ENCODE results near the gene FAH. TPM values are rescaled to one million over a fixed set of nuclear protein-coding genes. Genes with fewer than 3 reads are reported as not detected.

Gene FAH
- total and polyA plus RNA-seq, 10 of the 15 experiments (the other 5 are each of a cell fraction or from before 2014, with no cell fraction given): 36.3 to 121 (median 62.0) TPM

DNA sequence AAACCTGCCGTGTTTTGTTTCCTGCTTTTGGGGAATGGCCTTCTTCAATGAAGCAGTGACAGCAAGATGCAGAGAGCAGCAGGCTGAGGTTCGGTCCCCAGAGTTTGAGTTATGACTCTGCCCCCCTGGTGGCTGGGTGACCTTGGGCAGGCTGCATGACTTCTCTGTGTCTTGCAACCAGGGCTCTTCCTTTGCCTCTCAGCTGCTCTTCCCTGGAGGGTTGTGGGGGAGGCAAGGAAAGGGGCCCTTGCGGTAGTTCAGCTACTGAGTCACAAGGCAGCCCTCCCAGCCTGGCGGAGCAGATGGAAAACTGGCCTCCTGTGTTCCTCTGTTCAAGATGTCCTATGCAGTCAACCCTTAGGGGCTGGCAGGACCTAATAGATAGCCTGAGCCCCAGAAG is 82.1 kb downstream of the FAH start (continued):
- TF ChIP-seq, protein P1, sequence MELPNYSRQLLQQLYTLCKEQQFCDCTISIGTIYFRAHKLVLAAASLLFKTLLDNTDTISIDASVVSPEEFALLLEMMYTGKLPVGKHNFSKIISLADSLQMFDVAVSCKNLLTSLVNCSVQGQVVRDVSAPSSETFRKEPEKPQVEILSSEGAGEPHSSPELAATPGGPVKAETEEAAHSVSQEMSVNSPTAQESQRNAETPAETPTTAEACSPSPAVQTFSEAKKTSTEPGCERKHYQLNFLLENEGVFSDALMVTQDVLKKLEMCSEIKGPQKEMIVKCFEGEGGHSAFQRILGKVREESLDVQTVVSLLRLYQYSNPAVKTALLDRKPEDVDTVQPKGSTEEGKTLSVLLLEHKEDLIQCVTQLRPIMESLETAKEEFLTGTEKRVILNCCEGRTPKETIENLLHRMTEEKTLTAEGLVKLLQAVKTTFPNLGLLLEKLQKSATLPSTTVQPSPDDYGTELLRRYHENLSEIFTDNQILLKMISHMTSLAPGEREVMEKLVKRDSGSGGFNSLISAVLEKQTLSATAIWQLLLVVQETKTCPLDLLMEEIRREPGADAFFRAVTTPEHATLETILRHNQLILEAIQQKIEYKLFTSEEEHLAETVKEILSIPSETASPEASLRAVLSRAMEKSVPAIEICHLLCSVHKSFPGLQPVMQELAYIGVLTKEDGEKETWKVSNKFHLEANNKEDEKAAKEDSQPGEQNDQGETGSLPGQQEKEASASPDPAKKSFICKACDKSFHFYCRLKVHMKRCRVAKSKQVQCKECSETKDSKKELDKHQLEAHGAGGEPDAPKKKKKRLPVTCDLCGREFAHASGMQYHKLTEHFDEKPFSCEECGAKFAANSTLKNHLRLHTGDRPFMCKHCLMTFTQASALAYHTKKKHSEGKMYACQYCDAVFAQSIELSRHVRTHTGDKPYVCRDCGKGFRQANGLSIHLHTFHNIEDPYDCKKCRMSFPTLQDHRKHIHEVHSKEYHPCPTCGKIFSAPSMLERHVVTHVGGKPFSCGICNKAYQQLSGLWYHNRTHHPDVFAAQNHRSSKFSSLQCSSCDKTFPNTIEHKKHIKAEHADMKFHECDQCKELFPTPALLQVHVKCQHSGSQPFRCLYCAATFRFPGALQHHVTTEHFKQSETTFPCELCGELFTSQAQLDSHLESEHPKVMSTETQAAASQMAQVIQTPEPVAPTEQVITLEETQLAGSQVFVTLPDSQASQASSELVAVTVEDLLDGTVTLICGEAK (IDR thresholded peaks at IDR 0.05; ENCODE audit: borderline replicate concordance): no peak
- TF ChIP-seq ZNF384 (IDR thresholded peaks at IDR 0.05; ENCODE audit: borderline replicate concordance, low read depth, low read length) (no peak), NR2C1 (IDR thresholded peaks at IDR 0.05) (no peak)

Other genes with a start within 250 kb of the FAH start
- gene BCL2A1, start 181.8 kb upstream of the FAH start, total RNA-seq (2014; rRNA removed): 181 and 223 TPM in 2 replicates
- gene BCL2A1, start 181.8 kb upstream of the FAH start, total RNA-seq (2014; rRNA removed; fragmentation: Illumina TruSeq; extraction: Trizol): 358 and 373 TPM in 2 replicates
- 183 and 212 TPM in 2 replicates for gene BCL2A1, start 181.8 kb upstream of the FAH start, total RNA-seq (2021)
- 375 and 596 TPM in 2 replicates for gene BCL2A1, start 181.8 kb upstream of the FAH start, polyA plus RNA-seq (2011; rRNA removed)
- 374 and 510 TPM in 2 replicates for gene BCL2A1, start 181.8 kb upstream of the FAH start, polyA plus RNA-seq (2014; fragmentation: Illumina TruSeq; extraction: Trizol)
- gene BCL2A1, start 181.8 kb upstream of the FAH start, polyA plus RNA-seq (2014; fragmentation: Nextera tagmentation; extraction: Ambion mirVana): 100 to 1,000 TPM; 536 to 570 TPM
- 224 and 283 TPM in 2 replicates for gene BCL2A1, start 181.8 kb upstream of the FAH start, polyA plus RNA-seq (2014; rRNA removed)
- 100 to 1,000 TPM; 190 to 192 TPM for gene BCL2A1, start 181.8 kb upstream of the FAH start, polyA plus RNA-seq (2016; fragmentation: Nextera tagmentation; extraction: Ambion mirVana)
- gene ZFAND6, start 93.3 kb upstream of the FAH start, total RNA-seq (2014; rRNA removed): 166 and 179 TPM in 2 replicates
- gene ZFAND6, start 93.3 kb upstream of the FAH start, total RNA-seq (2014; rRNA removed; fragmentation: Illumina TruSeq; extraction: Trizol): 128 and 131 TPM in 2 replicates
- 71.2 and 78.9 TPM in 2 replicates for gene ZFAND6, start 93.3 kb upstream of the FAH start, total RNA-seq (2021)
- gene ZFAND6, start 93.3 kb upstream of the FAH start, polyA plus RNA-seq (2011; rRNA removed): 162 and 175 TPM in 2 replicates
- gene ZFAND6, start 93.3 kb upstream of the FAH start, polyA plus RNA-seq (2014; fragmentation: Illumina TruSeq; extraction: Trizol): 118 and 150 TPM in 2 replicates
- gene ZFAND6, start 93.3 kb upstream of the FAH start, polyA plus RNA-seq (2014; fragmentation: Nextera tagmentation; extraction: Ambion mirVana): 100 to 1,000 TPM in 1 of 2 experiments, 10 to 100 TPM in 1; 98.1 to 111 TPM
- gene ZFAND6, start 93.3 kb upstream of the FAH start, polyA plus RNA-seq (2014; rRNA removed): 142 and 169 TPM in 2 replicates
- gene ZFAND6, start 93.3 kb upstream of the FAH start, polyA plus RNA-seq (2016; fragmentation: Nextera tagmentation; extraction: Ambion mirVana): 100 to 1,000 TPM; 171 to 173 TPM
- not detected in 2 replicates for gene CTXND1, start 99.2 kb downstream of the FAH start, total RNA-seq (2014; rRNA removed)
- gene CTXND1, start 99.2 kb downstream of the FAH start, total RNA-seq (2014; rRNA removed; fragmentation: Illumina TruSeq; extraction: Trizol): not detected in 2 replicates
- not detected in 2 replicates for gene CTXND1, start 99.2 kb downstream of the FAH start, total RNA-seq (2021)
- gene CTXND1, start 99.2 kb downstream of the FAH start, polyA plus RNA-seq (2011; rRNA removed): not detected in 2 replicates
- not detected in 2 replicates for gene CTXND1, start 99.2 kb downstream of the FAH start, polyA plus RNA-seq (2014; fragmentation: Illumina TruSeq; extraction: Trizol)
- under 1 TPM; under 0.01 to 0.02 TPM for gene CTXND1, start 99.2 kb downstream of the FAH start, polyA plus RNA-seq (2014; fragmentation: Nextera tagmentation; extraction: Ambion mirVana)
- not detected in 2 replicates for gene CTXND1, start 99.2 kb downstream of the FAH start, polyA plus RNA-seq (2014; rRNA removed)
- under 1 TPM in 1 of 2 experiments, not detected in 1; 0.03 TPM for gene CTXND1, start 99.2 kb downstream of the FAH start, polyA plus RNA-seq (2016; fragmentation: Nextera tagmentation; extraction: Ambion mirVana)